NCI-H1092 treated with DMSO at 0.1 percent for 48 hours (cell line): ENCODE data around the gene CBR1.

Experiments
- DNase-seq: peaks from one replicate; lab custom pipeline; 2025; lab: John Stamatoyannopoulos, UW

Gene CBR1

GRCh38 chr21:36069713-36070583 lies at the start of gene CBR1:
Gene CBR1, plus strand, starts transcription at chr21:36070024. Its CDS starts 92 bp downstream, at chr21:36070116.
- DNase-seq: peak; percentile 90

- DNase-seq: no peak
These were observed 48.5 kb upstream of the CBR1 start for GRCh38 chr21:36021251-36021837.

- no peak for DNase-seq
These were observed 47.3 kb upstream of the CBR1 start for GRCh38 chr21:36022427-36023091.

- DNase-seq: no peak
These were observed 46.7 kb upstream of the CBR1 start for GRCh38 chr21:36023092-36023480.

- DNase-seq: no peak
These were observed 45.0 kb upstream of the CBR1 start for GRCh38 chr21:36024782-36025181.

- peak; percentile 13 for DNase-seq
These were observed 42.5 kb upstream of the CBR1 start for GRCh38 chr21:36027347-36027746.

GRCh38 chr21:36028127-36029069 lies 41.4 kb upstream of the CBR1 start:
- DNase-seq: peak; percentile 88

GRCh38 chr21:36029309-36029708 lies 40.5 kb upstream of the CBR1 start:
- no peak for DNase-seq

- no peak for DNase-seq
These were observed 39.1 kb upstream of the CBR1 start for GRCh38 chr21:36030581-36031189.

GRCh38 chr21:36032647-36033406 lies 37.0 kb upstream of the CBR1 start:
- no peak for DNase-seq

- DNase-seq: no peak
These were observed 35.5 kb upstream of the CBR1 start for GRCh38 chr21:36034211-36034913.

- DNase-seq: no peak
These were observed 34.4 kb upstream of the CBR1 start for GRCh38 chr21:36035381-36035791.

- no peak for DNase-seq
These were observed 30.9 kb upstream of the CBR1 start for GRCh38 chr21:36038701-36039497.

GRCh38 chr21:36039861-36040260 lies 30.0 kb upstream of the CBR1 start:
- no peak for DNase-seq

- no peak for DNase-seq
These were observed 29.4 kb upstream of the CBR1 start for GRCh38 chr21:36040389-36040788.

- no peak for DNase-seq
These were observed 27.9 kb upstream of the CBR1 start for GRCh38 chr21:36041910-36042309.

GRCh38 chr21:36044056-36044455 lies 25.8 kb upstream of the CBR1 start:
- no peak for DNase-seq

- DNase-seq: no peak
These were observed 23.8 kb upstream of the CBR1 start for GRCh38 chr21:36045993-36046392.

- no peak for DNase-seq
These were observed 22.7 kb upstream of the CBR1 start for GRCh38 chr21:36047139-36047538.
